Measurements from ENCODE around the gene PPA1.
A peak's percentile ranks its signal among the peaks of the same experiment; 100 is the strongest.

The PPA1 gene

GRCh38 chr10:70233109-70233938 lies at the start of gene PPA1:
TSS of gene PPA1 (minus strand) at chr10:70233429. CDS start at chr10:70233327, 102 bp downstream.
- DNase-seq (ENCODE audit: low read depth), result peak; percentile 64
- H3K4me3 ChIP-seq (ENCODE audit: control insufficient read depth, low read depth, low read length), result peak within 1 kb of the TSS; percentile 96
- peak; percentile 16 for TF ChIP-seq CTCF (IDR thresholded peaks at IDR 0.05; ENCODE audit: control insufficient read depth, insufficient read depth, low read depth, low read length, missing control alignments)

DNA sequence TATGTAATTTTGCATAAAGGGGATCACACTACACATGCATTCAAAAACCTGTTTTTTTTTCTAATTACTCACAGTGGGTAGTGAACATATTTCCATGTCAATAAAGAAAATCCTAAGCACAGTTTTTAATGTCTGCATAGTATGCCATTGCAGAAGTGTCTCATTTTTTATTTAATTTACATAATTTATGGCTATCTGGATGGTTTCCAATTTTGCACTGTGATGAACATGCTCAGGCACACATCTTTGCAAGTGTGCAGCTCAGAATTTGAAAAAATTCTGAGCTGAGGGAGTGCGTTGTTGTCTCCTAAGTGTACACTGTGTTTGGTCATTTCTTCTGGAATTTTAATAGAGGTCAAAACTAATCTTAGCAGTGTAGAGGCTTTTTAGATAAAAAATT lies 48.4 kb upstream of the PPA1 start:
- no peak for DNase-seq (ENCODE audit: low read depth)
- no peak for TF ChIP-seq CTCF (IDR thresholded peaks at IDR 0.05; ENCODE audit: control insufficient read depth, insufficient read depth, low read depth, low read length, missing control alignments)
- no peak overlapping the region for H3K4me3 ChIP-seq (ENCODE audit: control insufficient read depth, low read depth, low read length)

DNA sequence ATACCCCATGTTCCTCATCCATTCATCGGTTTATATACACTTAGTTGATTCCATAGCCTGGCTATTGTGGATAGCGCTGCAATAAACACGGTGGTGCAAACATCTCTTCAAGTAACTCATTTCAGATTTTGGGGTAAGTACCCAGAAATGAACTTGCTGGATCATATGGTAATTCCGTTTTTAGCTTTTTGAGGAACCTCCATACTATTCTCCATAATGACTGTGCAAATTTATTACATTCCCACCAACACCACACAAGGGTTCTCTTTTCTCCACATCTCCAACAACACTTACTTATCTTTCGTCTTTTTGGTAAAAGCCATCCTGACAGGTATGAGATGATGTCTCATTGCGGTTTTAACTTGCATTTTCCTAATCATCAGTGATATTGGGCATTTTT lies 46.9 kb upstream of the PPA1 start:
- TF ChIP-seq CTCF (IDR thresholded peaks at IDR 0.05; ENCODE audit: control insufficient read depth, insufficient read depth, low read depth, low read length, missing control alignments), result no peak
- DNase-seq (ENCODE audit: low read depth), result no peak
- no peak overlapping the region for H3K4me3 ChIP-seq (ENCODE audit: control insufficient read depth, low read depth, low read length)

GRCh38 chr10:70277396-70278030 lies 44.3 kb upstream of the PPA1 start:
- no peak for DNase-seq (ENCODE audit: low read depth)
- TF ChIP-seq CTCF (IDR thresholded peaks at IDR 0.05; ENCODE audit: control insufficient read depth, insufficient read depth, low read depth, low read length, missing control alignments), result no peak
- no peak overlapping the region for H3K4me3 ChIP-seq (ENCODE audit: control insufficient read depth, low read depth, low read length)

DNA sequence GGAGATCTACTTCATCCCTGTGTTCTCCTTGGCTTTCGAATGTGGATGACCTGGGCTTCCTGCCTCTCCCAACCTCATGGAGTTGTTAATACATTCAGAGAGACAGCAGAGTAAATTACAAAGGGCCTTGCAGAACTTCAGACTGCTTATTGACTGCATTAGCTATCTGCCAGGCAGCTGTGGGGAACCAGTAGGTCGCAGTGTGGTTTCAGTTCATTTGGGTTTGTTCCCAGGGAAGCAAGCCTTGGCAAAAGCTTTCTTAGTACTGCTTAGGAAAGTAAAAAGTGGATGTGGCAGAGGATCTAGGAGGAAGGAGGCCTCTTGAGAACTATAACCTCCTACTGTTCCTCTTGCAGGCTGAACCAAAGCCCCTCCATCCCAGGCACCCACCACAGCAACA lies 41.4 kb upstream of the PPA1 start:
- peak; percentile 11 for TF ChIP-seq CTCF (IDR thresholded peaks at IDR 0.05; ENCODE audit: control insufficient read depth, insufficient read depth, low read depth, low read length, missing control alignments)
- no peak overlapping the region for H3K4me3 ChIP-seq (ENCODE audit: control insufficient read depth, low read depth, low read length)
- DNase-seq (ENCODE audit: low read depth), result peak; percentile 82

GRCh38 chr10:70272925-70273316 lies 39.7 kb upstream of the PPA1 start:
- DNase-seq (ENCODE audit: low read depth), result no peak
- H3K4me3 ChIP-seq (ENCODE audit: control insufficient read depth, low read depth, low read length), result no peak overlapping the region
- peak; percentile 43 for TF ChIP-seq CTCF (IDR thresholded peaks at IDR 0.05; ENCODE audit: control insufficient read depth, insufficient read depth, low read depth, low read length, missing control alignments)
